Neural cell (in vitro differentiated cells): Measurements from ENCODE around the gene BAIAP2L1. TPM values are rescaled to one million over a fixed set of nuclear protein-coding genes. Genes with fewer than 3 reads are reported as not detected.
A peak's percentile ranks its signal among the peaks of the same experiment; 100 is the strongest.
"Not testable (repeated sequence)": the region's sequence is repeated elsewhere in the genome, so short reads cannot be mapped to it uniquely, and the experiment has no call there.

Experiments
- H2AFZ ChIP-seq: fragments of 200-600, 300-800 bp; sonication (generic), shearing (Covaris generic); 2 replicates; pipeline ENCODE4 v1.6.0; 2014; ENCODE audit warnings: low read depth, mild to moderate bottlenecking, antibody characterized with exemption, low read length, moderate library complexity
- H3F3A ChIP-seq: fragments of 200-600 bp; shearing (Covaris generic); 2 replicates; pipeline ENCODE4 v1.6.1; 2016; ENCODE audit warnings: mild to moderate bottlenecking, moderate library complexity, mixed read lengths, antibody characterized with exemption, low read length; ENCODE audit not compliant: insufficient read depth, poor library complexity, severe bottlenecking
- H3K27ac ChIP-seq: fragments of 200-600, 300-800 bp; sonication (generic), shearing (Covaris generic); 2 replicates; pipeline ENCODE4 v1.5.1; 2014; ENCODE audit warnings: mild to moderate bottlenecking, low read length, moderate library complexity
- H3K27me3 ChIP-seq: fragments of 300-800, 200-600 bp; sonication (generic), shearing (Covaris generic); 2 replicates; pipeline ENCODE4 v1.6.0; 2014; ENCODE audit warnings: mild to moderate bottlenecking, low read depth, low read length, moderate library complexity; ENCODE audit not compliant: insufficient read depth
- H3K36me3 ChIP-seq: fragments of 300-800, 200-600 bp; sonication (generic), shearing (Covaris generic); 2 replicates; pipeline ENCODE4 v1.5.1; 2014; ENCODE audit warnings: mild to moderate bottlenecking, antibody characterized with exemption, low read length, moderate library complexity; ENCODE audit not compliant: insufficient read depth
- H3K4me2 ChIP-seq: fragments of 300-800, 200-600 bp; sonication (generic), shearing (Covaris generic); 2 replicates; pipeline ENCODE4 v1.6.0; 2014; ENCODE audit warnings: mild to moderate bottlenecking, low read length
- H3K4me3 ChIP-seq: fragments of 300-800, 200-600 bp; sonication (generic), shearing (Covaris generic); 2 replicates; pipeline ENCODE4 v1.5.1; 2014; ENCODE audit warnings: mild to moderate bottlenecking, low read length, moderate library complexity
- H3K79me2 ChIP-seq: fragments of 200-600 bp; shearing (Covaris generic); replicated peaks from 2 replicates; pipeline ENCODE4 v1.6.0; 2014; ENCODE audit warnings: mild to moderate bottlenecking, low read length, moderate library complexity; ENCODE audit not compliant: insufficient read depth
- H3K9ac ChIP-seq: fragments of 300-800, 200-600 bp; sonication (generic), shearing (Covaris generic); 2 replicates; pipeline ENCODE4 v1.6.1; 2016; ENCODE audit warnings: mild to moderate bottlenecking, low read length, mixed read lengths
- H3K9me2 ChIP-seq: fragments of 200-600 bp; shearing (Covaris generic); 2 replicates; pipeline ENCODE4 v1.6.1; 2016; ENCODE audit warnings: mild to moderate bottlenecking, low read length, mixed read lengths; ENCODE audit not compliant: insufficient read depth
- H3K9me3 ChIP-seq: fragments of 200-600, 300-800 bp; sonication (generic), shearing (Covaris generic); 2 replicates; pipeline ENCODE4 v1.6.1; 2016; ENCODE audit warnings: mild to moderate bottlenecking, mixed run types, low read length, moderate library complexity, mixed read lengths
- H4K20me1 ChIP-seq: fragments of 200-600 bp; shearing (Covaris generic); 2 replicates; pipeline ENCODE4 v1.6.1; 2016; ENCODE audit warnings: mild to moderate bottlenecking, mixed run types; ENCODE audit not compliant: insufficient read depth
- EZH2 ChIP-seq: fragments of 200-600, 300-800 bp; shearing (Covaris generic), sonication (generic); IDR thresholded peaks from 2 replicates; pipeline ENCODE4 v1.6.1; 2014; ENCODE audit warnings: antibody characterized with exemption, low read length, borderline replicate concordance, mild to moderate bottlenecking; ENCODE audit not compliant: insufficient read depth, poor library complexity, severe bottlenecking
- POLR2AphosphoS5 ChIP-seq: IDR thresholded peaks from 2 replicates; pipeline ENCODE4 v1.6.1; 2012
- RAD21 ChIP-seq: fragments of 450-650 bp; conservative IDR thresholded peaks from 2 replicates; pipeline ENCODE4 v1.6.1; 2014; ENCODE audit warnings: antibody characterized with exemption, mild to moderate bottlenecking, moderate library complexity
- SMC3 ChIP-seq: fragments of 450-650 bp; conservative IDR thresholded peaks from 2 replicates; pipeline ENCODE4 v1.6.1; 2014; ENCODE audit warnings: antibody characterized with exemption, mild to moderate bottlenecking, moderate library complexity; ENCODE audit not compliant: poor library complexity
- polyA plus RNA-seq: library from polyadenylated mRNA; depleted of rRNA; stranded (reverse); fragments of >200 nt; gene quantifications from 2 replicates; pipeline ENCODE4 v1.2.3, GENCODE V29; 2014
- TF ChIP-seq, protein P1 (sequence below): fragments of 450-650 bp; IDR thresholded peaks from 2 replicates; pipeline ENCODE4 v1.5.1; 2014; ENCODE audit warnings: antibody characterized with exemption, mild to moderate bottlenecking, moderate library complexity; ENCODE audit not compliant: poor library complexity, severe bottlenecking

Gene BAIAP2L1
- polyA plus RNA-seq, 1 donor from 2014 or later: not detected

DNA sequence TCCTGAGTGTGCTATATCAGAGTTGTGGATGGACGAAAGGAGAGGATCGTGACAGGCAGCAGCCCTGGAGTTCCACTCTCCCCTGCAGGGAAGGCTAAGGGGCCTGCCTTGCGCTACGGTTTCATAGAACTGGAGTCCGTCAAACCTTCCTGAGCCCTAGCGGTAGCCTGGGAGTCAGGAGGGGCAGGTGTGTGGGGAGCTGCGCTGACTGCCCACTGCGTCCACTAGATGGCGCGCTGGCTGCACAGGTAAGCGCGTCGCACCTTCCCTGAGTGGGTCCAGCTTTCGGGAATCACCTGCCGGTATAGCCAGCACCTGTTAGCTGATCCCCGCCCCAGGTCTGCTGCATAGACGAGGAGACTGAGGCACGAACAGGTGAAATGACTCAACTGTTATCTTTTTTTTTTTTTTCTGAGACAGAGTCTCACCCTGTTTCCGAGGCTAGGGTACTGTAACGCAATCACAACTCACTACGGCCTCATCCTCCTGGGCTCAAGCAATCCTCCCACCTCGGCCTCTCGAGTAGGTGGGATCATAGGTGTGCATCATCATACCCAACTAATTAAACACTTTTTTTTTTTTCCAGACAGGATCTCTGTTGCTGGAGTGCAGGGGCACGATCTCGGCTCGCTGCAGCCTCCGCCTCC, 20.2 kb upstream of the BAIAP2L1 start:
- H3K4me3 ChIP-seq: no peak overlapping the region
- no peaks in the 10 kb centered on the region for H3F3A ChIP-seq
- TF ChIP-seq SMC3: peak; percentile 68
- TF ChIP-seq, protein P1, sequence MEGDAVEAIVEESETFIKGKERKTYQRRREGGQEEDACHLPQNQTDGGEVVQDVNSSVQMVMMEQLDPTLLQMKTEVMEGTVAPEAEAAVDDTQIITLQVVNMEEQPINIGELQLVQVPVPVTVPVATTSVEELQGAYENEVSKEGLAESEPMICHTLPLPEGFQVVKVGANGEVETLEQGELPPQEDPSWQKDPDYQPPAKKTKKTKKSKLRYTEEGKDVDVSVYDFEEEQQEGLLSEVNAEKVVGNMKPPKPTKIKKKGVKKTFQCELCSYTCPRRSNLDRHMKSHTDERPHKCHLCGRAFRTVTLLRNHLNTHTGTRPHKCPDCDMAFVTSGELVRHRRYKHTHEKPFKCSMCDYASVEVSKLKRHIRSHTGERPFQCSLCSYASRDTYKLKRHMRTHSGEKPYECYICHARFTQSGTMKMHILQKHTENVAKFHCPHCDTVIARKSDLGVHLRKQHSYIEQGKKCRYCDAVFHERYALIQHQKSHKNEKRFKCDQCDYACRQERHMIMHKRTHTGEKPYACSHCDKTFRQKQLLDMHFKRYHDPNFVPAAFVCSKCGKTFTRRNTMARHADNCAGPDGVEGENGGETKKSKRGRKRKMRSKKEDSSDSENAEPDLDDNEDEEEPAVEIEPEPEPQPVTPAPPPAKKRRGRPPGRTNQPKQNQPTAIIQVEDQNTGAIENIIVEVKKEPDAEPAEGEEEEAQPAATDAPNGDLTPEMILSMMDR: peak; percentile 82
- TF ChIP-seq RAD21: peak; percentile 68
- no peak for TF ChIP-seq EZH2
- H3K9me2 ChIP-seq: no peaks in the 10 kb centered on the region
- no peaks in the 10 kb centered on the region for H3K79me2 ChIP-seq
- H4K20me1 ChIP-seq: no peaks in the 10 kb centered on the region
- H3K9ac ChIP-seq: no peak overlapping the region
- no peaks in the 10 kb centered on the region for H3K36me3 ChIP-seq
- no peaks in the 10 kb centered on the region for H3K27me3 ChIP-seq
- no peak overlapping the region for H3K27ac ChIP-seq
- no peak overlapping the region for H2AFZ ChIP-seq
- no peak overlapping the region for H3K4me2 ChIP-seq
- H3K9me3 ChIP-seq: no peaks in the 10 kb centered on the region

DNA sequence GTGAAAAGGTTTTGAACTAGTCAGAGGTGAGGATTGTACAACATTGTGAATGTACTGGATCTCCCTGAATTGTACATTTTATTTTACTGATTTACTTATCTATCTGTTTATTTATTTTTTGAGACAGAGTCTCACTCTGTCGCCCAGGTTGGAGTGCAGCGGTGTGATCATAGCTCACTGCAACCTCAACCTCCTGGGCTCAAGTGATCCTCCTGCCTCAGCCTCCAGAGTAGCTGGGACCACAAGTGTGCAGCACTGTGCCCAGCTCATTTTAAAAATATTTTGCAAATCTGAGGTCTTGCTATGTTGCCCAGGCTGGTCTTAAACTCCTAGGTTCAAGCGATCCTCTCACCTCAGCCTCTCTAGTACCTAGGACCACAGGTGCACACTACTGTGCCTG, 19.1 kb upstream of the BAIAP2L1 start:
- not testable (repeated sequence) for H3K9ac ChIP-seq, H3K4me2 ChIP-seq, H2AFZ ChIP-seq, H3K9me3 ChIP-seq, H3K4me3 ChIP-seq, H4K20me1 ChIP-seq, H3K79me2 ChIP-seq, H3K9me2 ChIP-seq, H3K36me3 ChIP-seq, H3K27me3 ChIP-seq, H3F3A ChIP-seq, H3K27ac ChIP-seq

DNA sequence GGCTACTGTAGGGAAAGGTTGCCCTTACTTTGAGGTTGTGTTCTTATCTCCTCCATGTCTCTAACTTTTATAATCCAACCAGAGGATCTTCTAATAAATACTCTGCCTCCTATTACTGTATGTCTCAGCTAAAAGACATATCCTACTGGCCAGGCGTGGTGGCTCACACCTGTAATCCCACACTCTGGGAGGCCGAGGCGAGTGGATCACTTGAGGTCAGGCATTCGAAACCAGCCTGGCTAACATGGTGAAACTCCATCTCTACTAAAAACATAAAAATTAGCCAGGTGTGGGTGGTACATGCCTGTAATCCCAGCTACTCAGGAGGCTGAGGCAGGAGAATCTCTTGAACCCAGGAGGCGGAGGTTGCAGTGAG, 18.4 kb upstream of the BAIAP2L1 start:
- not testable (repeated sequence) for H3K4me3 ChIP-seq, H3K4me2 ChIP-seq, H3F3A ChIP-seq, H3K9me2 ChIP-seq, H3K9me3 ChIP-seq, H3K9ac ChIP-seq, H3K36me3 ChIP-seq, H3K27me3 ChIP-seq, H3K79me2 ChIP-seq, H2AFZ ChIP-seq, H4K20me1 ChIP-seq, H3K27ac ChIP-seq

DNA sequence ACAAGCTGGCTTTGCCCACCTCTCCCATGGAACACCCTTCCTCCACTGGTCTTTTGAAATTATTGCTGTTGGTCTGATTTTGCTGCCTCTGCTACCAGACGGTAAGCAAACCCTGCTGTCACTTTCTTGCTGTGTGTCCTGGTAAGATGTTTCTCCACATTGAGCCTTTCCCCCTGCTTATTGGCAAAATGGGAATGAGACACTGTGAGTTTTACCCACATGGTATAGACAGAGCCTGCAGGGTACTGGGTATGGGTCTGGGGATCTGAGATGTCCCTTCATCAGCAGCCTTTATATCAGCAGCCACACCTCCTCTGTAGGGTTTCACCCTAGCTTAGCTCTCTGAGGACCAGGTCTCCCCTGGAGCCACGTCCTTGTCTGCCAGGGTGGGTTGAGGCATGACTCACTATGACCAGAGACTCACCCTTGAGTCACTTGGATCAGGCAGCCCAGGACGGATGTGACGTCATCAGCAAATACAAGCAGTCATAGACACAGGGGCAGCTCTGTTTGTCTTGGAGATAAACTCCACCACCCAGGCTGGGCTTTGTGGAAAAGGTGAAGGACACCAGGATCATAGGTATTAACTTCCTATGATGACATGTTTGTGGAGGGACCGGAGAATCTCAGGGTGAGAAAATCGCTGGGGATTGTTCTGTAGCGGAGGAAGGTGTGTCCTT, 17.9 kb upstream of the BAIAP2L1 start:
- Histone ChIP-seq H4K20me1 (no peaks in the 10 kb centered on the region), H2AFZ (no peak overlapping the region), H3K27me3 (no peaks in the 10 kb centered on the region), H3K9me3 (no peaks in the 10 kb centered on the region), H3K79me2 (no peaks in the 10 kb centered on the region), H3F3A (no peaks in the 10 kb centered on the region), H3K27ac (no peak overlapping the region), H3K4me2 (no peak overlapping the region), H3K4me3 (no peak overlapping the region), H3K9ac (no peak overlapping the region), H3K36me3 (no peaks in the 10 kb centered on the region), H3K9me2 (no peaks in the 10 kb centered on the region)
- no peak for TF ChIP-seq POLR2AphosphoS5
